HCT116 (cell line): ENCODE measurements around the gene SLC4A4. TPM values are rescaled to one million over a fixed set of nuclear protein-coding genes. Genes with fewer than 3 reads are reported as not detected.

ENCODE experiments used
- ATAC-seq: fragments of 200-7000 bp; cut with Tn5 transposase; 2 replicates; pipeline ENCODE4 v1.9.1; 2020; ENCODE audit warnings: mild to moderate bottlenecking, moderate library complexity
- BruUV-seq: library from RNA; stranded (reverse); fragments of 400-500 nt; replicated peaks from 2 replicates; lab custom pipeline; 2021; lab: Mats Ljungman, UMichigan
- CTCF ChIA-PET: fragments of 300-600 bp; sonication (Branson Sonifier 250); formaldehyde crosslinking; loops from one replicate; lab custom pipeline; 2021; ENCODE audit warnings: antibody characterized with exemption; lab: Charles Lee
- POLR2A ChIA-PET: fragments of 300-600, 350-600 bp; sonication (Branson Sonifier 250); formaldehyde crosslinking; loops from one replicate; lab custom pipeline; 2021; ENCODE audit warnings: antibody characterized with exemption; lab: Charles Lee
- RAD21 ChIA-PET, 2 experiments: fragments of 300-600 bp; sonication (Branson Sonifier 250); formaldehyde crosslinking; loops; one replicate each; lab custom pipeline; 2023; ENCODE audit warnings: low total read pairs in 2 of 2; ENCODE audit not compliant: uncharacterized antibody in 2 of 2, unreplicated experiment in 2 of 2, low non-redundant PET in 1 of 2; lab: Charles Lee
- DNase-seq: peaks from one replicate; pipeline ENCODE4 v3.0.0-alpha.2; 2010; ENCODE audit warnings: low read depth, low spot score
- H2AFZ ChIP-seq: fragments of 200-600 bp; shearing (Covaris generic), sonication (generic); 2 replicates; pipeline ENCODE4 v1.6.1; 2017; ENCODE audit warnings: low read depth, mixed run types, mixed read lengths, antibody characterized with exemption, low read length; ENCODE audit not compliant: poor library complexity, severe bottlenecking
- H3K27ac ChIP-seq: 2 replicates; pipeline ENCODE4 v1.5.1; 2012; ENCODE audit warnings: low read depth, low read length
- H3K27me3 ChIP-seq: fragments of 200-600 bp; sonication (generic); 2 replicates; pipeline ENCODE4 v1.6.1; 2016; ENCODE audit warnings: mixed run types, low read length, mixed read lengths; ENCODE audit not compliant: insufficient read depth
- H3K36me3 ChIP-seq, 2 experiments: fragments of 200-500 bp in 1 of 2; fragments of 200-600 bp in 1 of 2; sonication (Bioruptor generic) in 1 of 2; sonication (generic) in 1 of 2; 2 replicates each; pipeline versions ENCODE4 v1.5.1 to v1.6.1; 2014 to 2016; ENCODE audit warnings: low read length in 2 of 2, inconsistent platforms in 1 of 2, mixed read lengths in 1 of 2, mixed run types in 1 of 2; ENCODE audit not compliant: insufficient read depth in 2 of 2, control insufficient read depth in 1 of 2
- H3K4me1 ChIP-seq, 2 experiments: fragments of 200-600 bp in 1 of 2; sonication (generic) in 1 of 2; 2 replicates each; pipeline versions ENCODE4 v1.5.1 to v1.6.1; 2012 to 2017; ENCODE audit warnings: low read length in 2 of 2, inconsistent platforms in 1 of 2, mild to moderate bottlenecking in 1 of 2, mixed read lengths in 1 of 2, mixed run types in 1 of 2, moderate library complexity in 1 of 2; ENCODE audit not compliant: insufficient read depth in 2 of 2, control insufficient read depth in 1 of 2
- H3K4me2 ChIP-seq: fragments of 200-600 bp; sonication (generic); 2 replicates; pipeline ENCODE4 v1.6.1; 2017; ENCODE audit warnings: mixed run types, low read length, mixed read lengths
- H3K4me3 ChIP-seq, 2 experiments: fragments of 200-600 bp in 1 of 2; sonication (generic) in 1 of 2; replicated peaks in 1 of 2; 2 replicates each; pipeline ENCODE4 v1.5.1; 2011 to 2016; ENCODE audit warnings: low read length in 2 of 2, control low read depth in 1 of 2, low read depth in 1 of 2, mild to moderate bottlenecking in 1 of 2, mixed read lengths in 1 of 2, mixed run types in 1 of 2
- H3K79me2 ChIP-seq: fragments of 200-600 bp; sonication (generic); 2 replicates; pipeline ENCODE4 v1.6.1; 2017; ENCODE audit warnings: mild to moderate bottlenecking, mixed run types, low read length, moderate library complexity, mixed read lengths; ENCODE audit not compliant: insufficient read depth
- H3K9ac ChIP-seq: fragments of 200-600 bp; sonication (generic); 2 replicates; pipeline ENCODE4 v1.6.1; 2016; ENCODE audit warnings: low read length, mixed read lengths
- H3K9me2 ChIP-seq: fragments of 200-600 bp; sonication (generic), shearing (Covaris generic); 2 replicates; pipeline ENCODE4 v1.6.1; 2017; ENCODE audit warnings: mixed run types, mild to moderate bottlenecking, moderate library complexity; ENCODE audit not compliant: insufficient read depth
- H3K9me3 ChIP-seq, 2 experiments: fragments of 200-500 bp in 1 of 2; fragments of 200-600 bp in 1 of 2; sonication (Bioruptor generic) in 1 of 2; sonication (generic) in 1 of 2; 2 replicates each; pipeline ENCODE4 v1.6.1; 2014 to 2017; ENCODE audit warnings: low read length in 2 of 2, mixed read lengths in 2 of 2, inconsistent platforms in 1 of 2, low read depth in 1 of 2, mild to moderate bottlenecking in 1 of 2, mixed run types in 1 of 2, moderate library complexity in 1 of 2; ENCODE audit not compliant: control insufficient read depth in 1 of 2, insufficient read depth in 1 of 2
- H4K20me1 ChIP-seq: fragments of 200-600 bp; sonication (generic), shearing (Covaris generic); 2 replicates; pipeline ENCODE4 v1.6.1; 2017; ENCODE audit warnings: mixed run types, mild to moderate bottlenecking, moderate library complexity; ENCODE audit not compliant: insufficient read depth
- CBX3 ChIP-seq: IDR thresholded peaks from 2 replicates; pipeline ENCODE4 v1.6.1; 2012; ENCODE audit warnings: low read depth
- CEBPB ChIP-seq: IDR thresholded peaks from 2 replicates; pipeline ENCODE4 v1.6.1; 2012; ENCODE audit warnings: low read depth
- EZH2 ChIP-seq: fragments of 200-600 bp; sonication (generic); IDR thresholded peaks from 2 replicates; pipeline ENCODE4 v1.6.1; 2017; ENCODE audit warnings: antibody characterized with exemption, mixed run types
- EZH2phosphoT487 ChIP-seq: fragments of 200-600 bp; IDR thresholded peaks from 2 replicates; pipeline ENCODE4 v1.6.1; 2018; ENCODE audit warnings: antibody characterized with exemption, borderline replicate concordance
- JUND ChIP-seq: IDR thresholded peaks from 2 replicates; pipeline ENCODE4 v1.6.1; 2012
- POLR2AphosphoS5 ChIP-seq: IDR thresholded peaks from 2 replicates; pipeline ENCODE4 v1.6.1; 2011; ENCODE audit warnings: mild to moderate bottlenecking, low read depth, low read length, moderate library complexity
- YY1 ChIP-seq: IDR thresholded peaks from 2 replicates; pipeline ENCODE4 v1.6.1; 2011; ENCODE audit warnings: low read length, low read depth, moderate library complexity, mild to moderate bottlenecking; ENCODE audit not compliant: insufficient replicate concordance; ENCODE audit errors: extremely low read depth
- ZFX ChIP-seq: fragments of 450-650 bp; IDR thresholded peaks from 2 replicates; pipeline ENCODE4 v1.6.1; 2017
- ZNF274 ChIP-seq: fragments of 200-500 bp; sonication (Bioruptor generic); IDR thresholded peaks from 2 replicates; pipeline ENCODE4 v1.6.1; 2014; ENCODE audit warnings: mild to moderate bottlenecking, low read depth, low read length, inconsistent platforms
- intact Hi-C: fragments of 100-400 bp; cut with micrococcal nuclease; formaldehyde crosslinking; loops from 2 replicates; pipeline ENCODE4 v1.10.0; 2022
- total RNA-seq: library from RNA; stranded (reverse); gene quantifications from one replicate; pipeline ENCODE4 v1.2.1, GENCODE V29; 2021; ENCODE audit not compliant: unreplicated experiment
- TF ChIP-seq, protein P1 (sequence below), 3 experiments: fragments of 200-600 bp in 1 of 3; sonication (generic) in 1 of 3; IDR thresholded peaks in 2 of 3; conservative IDR thresholded peaks in 1 of 3; 2 replicates each; pipeline ENCODE4 v1.5.1; 2012 to 2017; ENCODE audit warnings: low read depth in 2 of 3, low read length in 2 of 3, antibody characterized with exemption in 1 of 3, borderline replicate concordance in 1 of 3, control low read depth in 1 of 3, mild to moderate bottlenecking in 1 of 3, mixed read lengths in 1 of 3, mixed run types in 1 of 3, moderate library complexity in 1 of 3; ENCODE audit not compliant: insufficient read depth in 1 of 3
- TF ChIP-seq, protein P2 (sequence below): IDR thresholded peaks from 2 replicates; pipeline ENCODE4 v1.6.1; 2012

Gene SLC4A4
- total RNA-seq, 1 experiment from 2014 or later = 0.30 TPM

DNA sequence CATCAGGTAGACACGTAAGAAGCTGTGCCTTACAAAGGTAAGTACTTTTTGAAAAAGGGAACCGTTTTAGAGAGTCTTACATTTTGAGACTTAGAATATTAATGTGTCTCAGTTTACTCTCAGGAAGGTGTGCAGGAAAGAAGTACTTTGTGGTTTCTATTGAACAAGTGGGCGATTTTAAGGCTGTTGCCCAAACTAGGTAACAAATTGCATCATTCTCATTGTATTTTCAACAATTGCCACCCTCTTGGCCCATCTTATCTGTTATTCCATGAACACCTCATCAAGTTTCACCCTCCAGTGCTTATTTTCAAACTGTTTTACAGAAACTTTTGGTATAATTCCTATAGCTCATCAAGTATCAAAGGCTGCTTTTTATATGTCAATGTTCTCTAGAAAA, 158.3 kb downstream of the SLC4A4 start:
- intact Hi-C loops = no loop called here
- TF ChIP-seq, protein P1, sequence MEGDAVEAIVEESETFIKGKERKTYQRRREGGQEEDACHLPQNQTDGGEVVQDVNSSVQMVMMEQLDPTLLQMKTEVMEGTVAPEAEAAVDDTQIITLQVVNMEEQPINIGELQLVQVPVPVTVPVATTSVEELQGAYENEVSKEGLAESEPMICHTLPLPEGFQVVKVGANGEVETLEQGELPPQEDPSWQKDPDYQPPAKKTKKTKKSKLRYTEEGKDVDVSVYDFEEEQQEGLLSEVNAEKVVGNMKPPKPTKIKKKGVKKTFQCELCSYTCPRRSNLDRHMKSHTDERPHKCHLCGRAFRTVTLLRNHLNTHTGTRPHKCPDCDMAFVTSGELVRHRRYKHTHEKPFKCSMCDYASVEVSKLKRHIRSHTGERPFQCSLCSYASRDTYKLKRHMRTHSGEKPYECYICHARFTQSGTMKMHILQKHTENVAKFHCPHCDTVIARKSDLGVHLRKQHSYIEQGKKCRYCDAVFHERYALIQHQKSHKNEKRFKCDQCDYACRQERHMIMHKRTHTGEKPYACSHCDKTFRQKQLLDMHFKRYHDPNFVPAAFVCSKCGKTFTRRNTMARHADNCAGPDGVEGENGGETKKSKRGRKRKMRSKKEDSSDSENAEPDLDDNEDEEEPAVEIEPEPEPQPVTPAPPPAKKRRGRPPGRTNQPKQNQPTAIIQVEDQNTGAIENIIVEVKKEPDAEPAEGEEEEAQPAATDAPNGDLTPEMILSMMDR (IDR thresholded peaks at IDR 0.05 in 2 of 3, conservative IDR thresholded peaks at IDR 0.05 in 1 of 3; ENCODE audit: borderline replicate concordance in 1 of 3, insufficient read depth in 1 of 3, low read depth in 2 of 3, low read length in 2 of 3) = no peak
- TF ChIP-seq JUND (no peak), ZFX (no peak), CBX3 (no peak), ZNF274 (no peak), EZH2phosphoT487 (no peak), YY1 (no peak), CEBPB (no peak), EZH2 (no peak), POLR2AphosphoS5 (no peak)
- TF ChIP-seq, protein P2, sequence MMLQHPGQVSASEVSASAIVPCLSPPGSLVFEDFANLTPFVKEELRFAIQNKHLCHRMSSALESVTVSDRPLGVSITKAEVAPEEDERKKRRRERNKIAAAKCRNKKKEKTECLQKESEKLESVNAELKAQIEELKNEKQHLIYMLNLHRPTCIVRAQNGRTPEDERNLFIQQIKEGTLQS = no peak

More for the DNA sequence above, 158.3 kb downstream of the SLC4A4 start:
- Histone ChIP-seq H3K36me3 (no peaks in the 10 kb centered on the region), H3K9ac (no peak overlapping the region), H3K4me2 (no peak overlapping the region), H3K79me2 (no peaks in the 10 kb centered on the region), H4K20me1 (no peaks in the 10 kb centered on the region), H3K9me2 (no peaks in the 10 kb centered on the region), H3K9me3 (no peaks in the 10 kb centered on the region), H2AFZ (no peak overlapping the region), H3K27ac (no peak overlapping the region), H3K4me1 (no peaks in the 10 kb centered on the region), H3K27me3 (no peaks in the 10 kb centered on the region), H3K4me3 (no peak overlapping the region)
- RAD21 ChIA-PET = no interaction called here
- POLR2A ChIA-PET = no interaction called here
- CTCF ChIA-PET = no interaction called here
- BruUV-seq = no TSS peak
- ATAC-seq = no peak
- no peak for DNase-seq
